Left ventricle myocardium inferior (tissue), 1 donor: ENCODE measurements around the gene GSDMA. TPM values are rescaled to one million over a fixed set of nuclear protein-coding genes. Genes with fewer than 3 reads are reported as not detected.
A peak's percentile ranks its signal among the peaks of the same experiment; 100 is the strongest.
"Not testable (repeated sequence)": the region's sequence is repeated elsewhere in the genome, so short reads cannot be mapped to it uniquely, and the experiment has no call there.

ENCODE experiments used
- DNase-seq: peaks from one replicate; pipeline ENCODE4 v3.0.0-alpha.2; 2020
- H3K27ac ChIP-seq: fragments of 200-600 bp; replicated peaks from 2 replicates; pipeline ENCODE4 v1.8.0; 2021
- H3K27me3 ChIP-seq: fragments of 200-600 bp; 2 replicates; pipeline ENCODE4 v1.8.0; 2021; ENCODE audit warnings: low read depth
- H3K36me3 ChIP-seq: fragments of 200-600 bp; 2 replicates; pipeline ENCODE4 v1.8.0; 2021
- H3K4me1 ChIP-seq: fragments of 200-600 bp; 2 replicates; pipeline ENCODE4 v1.8.0; 2021
- H3K4me3 ChIP-seq: fragments of 200-600 bp; 2 replicates; pipeline ENCODE4 v1.8.0; 2021; ENCODE audit warnings: mild to moderate bottlenecking, moderate library complexity
- H3K9me3 ChIP-seq: fragments of 200-600 bp; replicated peaks from 2 replicates; pipeline ENCODE4 v1.8.0; 2021
- intact Hi-C: fragments of 100-400 bp; cut with micrococcal nuclease; formaldehyde crosslinking; loops from one replicate; pipeline ENCODE4 v1.11.0; 2022
- total RNA-seq: library from RNA; stranded (reverse); fragmentation: NEBNext Ultra II Directional; extraction: Animal tissue kit (Norgen Biotek cat#: 25700); gene quantifications from one replicate; pipeline ENCODE4 v1.2.1, GENCODE V29; 2021
- TF ChIP-seq, protein P1 (sequence below): fragments of 200-600 bp; IDR thresholded peaks from 2 replicates; pipeline ENCODE4 v1.8.0; 2021; ENCODE audit warnings: antibody characterized with exemption, mild to moderate bottlenecking, borderline replicate concordance
- donor health status: DM: no; HTN: yes; CAD: no; lungs with severe emphysema.

GSDMA gene
- total RNA-seq, 1 donor from 2014 or later: 0.66 TPM

DNA sequence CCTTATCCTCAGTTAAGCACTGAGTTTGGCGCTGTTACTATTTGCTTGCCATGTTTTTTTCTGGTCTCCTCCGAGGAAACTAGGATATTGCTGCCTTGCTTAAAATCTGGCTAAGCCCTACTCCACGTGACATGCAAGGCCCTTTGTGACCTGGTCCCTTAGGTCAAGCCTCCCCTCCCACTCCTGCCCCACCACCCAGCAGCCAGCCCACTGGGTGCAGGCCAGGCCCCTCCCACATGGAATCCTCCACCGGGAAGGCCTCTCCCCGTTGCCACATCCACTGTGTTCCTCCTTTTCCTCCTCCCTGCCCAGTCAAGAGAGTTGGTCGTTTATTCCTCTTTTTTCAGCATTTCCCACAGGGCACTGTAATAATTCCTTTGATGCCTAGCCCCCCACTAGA lies 34.0 kb downstream of the GSDMA start:
- TF ChIP-seq, protein P1, sequence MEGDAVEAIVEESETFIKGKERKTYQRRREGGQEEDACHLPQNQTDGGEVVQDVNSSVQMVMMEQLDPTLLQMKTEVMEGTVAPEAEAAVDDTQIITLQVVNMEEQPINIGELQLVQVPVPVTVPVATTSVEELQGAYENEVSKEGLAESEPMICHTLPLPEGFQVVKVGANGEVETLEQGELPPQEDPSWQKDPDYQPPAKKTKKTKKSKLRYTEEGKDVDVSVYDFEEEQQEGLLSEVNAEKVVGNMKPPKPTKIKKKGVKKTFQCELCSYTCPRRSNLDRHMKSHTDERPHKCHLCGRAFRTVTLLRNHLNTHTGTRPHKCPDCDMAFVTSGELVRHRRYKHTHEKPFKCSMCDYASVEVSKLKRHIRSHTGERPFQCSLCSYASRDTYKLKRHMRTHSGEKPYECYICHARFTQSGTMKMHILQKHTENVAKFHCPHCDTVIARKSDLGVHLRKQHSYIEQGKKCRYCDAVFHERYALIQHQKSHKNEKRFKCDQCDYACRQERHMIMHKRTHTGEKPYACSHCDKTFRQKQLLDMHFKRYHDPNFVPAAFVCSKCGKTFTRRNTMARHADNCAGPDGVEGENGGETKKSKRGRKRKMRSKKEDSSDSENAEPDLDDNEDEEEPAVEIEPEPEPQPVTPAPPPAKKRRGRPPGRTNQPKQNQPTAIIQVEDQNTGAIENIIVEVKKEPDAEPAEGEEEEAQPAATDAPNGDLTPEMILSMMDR: no peak
- Histone ChIP-seq H3K36me3 (peaks cover 69% of the 10 kb centered on the region), H3K4me1 (peaks cover 12% of the 10 kb centered on the region), H3K4me3 (no peak overlapping the region), H3K27me3 (no peaks in the 10 kb centered on the region), H3K9me3 (no peaks in the 10 kb centered on the region), H3K27ac (peak overlapping the region; percentile 48)
- DNase-seq: peak; percentile 52
- intact Hi-C loops: no loop called here

DNA sequence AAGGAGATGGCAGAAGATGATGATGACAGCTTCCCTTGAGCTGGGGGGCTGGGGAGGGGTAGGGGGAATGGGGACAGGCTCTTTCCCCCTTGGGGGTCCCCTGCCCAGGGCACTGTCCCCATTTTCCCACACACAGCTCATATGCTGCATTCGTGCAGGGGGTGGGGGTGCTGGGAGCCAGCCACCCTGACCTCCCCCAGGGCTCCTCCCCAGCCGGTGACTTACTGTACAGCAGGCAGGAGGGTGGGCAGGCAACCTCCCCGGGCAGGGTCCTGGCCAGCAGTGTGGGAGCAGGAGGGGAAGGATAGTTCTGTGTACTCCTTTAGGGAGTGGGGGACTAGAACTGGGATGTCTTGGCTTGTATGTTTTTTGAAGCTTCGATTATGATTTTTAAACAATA lies 34.7 kb downstream of the GSDMA start:
- intact Hi-C loops: no loop called here
- no peaks in the 10 kb centered on the region for H3K27me3 ChIP-seq
- DNase-seq: no peak
- H3K4me3 ChIP-seq: no peak overlapping the region
- TF ChIP-seq, protein P1: no peak
- H3K27ac ChIP-seq: peak overlapping the region; percentile 3
- peaks cover 62% of the 10 kb centered on the region for H3K36me3 ChIP-seq
- H3K4me1 ChIP-seq: peaks cover 12% of the 10 kb centered on the region
- no peaks in the 10 kb centered on the region for H3K9me3 ChIP-seq

DNA sequence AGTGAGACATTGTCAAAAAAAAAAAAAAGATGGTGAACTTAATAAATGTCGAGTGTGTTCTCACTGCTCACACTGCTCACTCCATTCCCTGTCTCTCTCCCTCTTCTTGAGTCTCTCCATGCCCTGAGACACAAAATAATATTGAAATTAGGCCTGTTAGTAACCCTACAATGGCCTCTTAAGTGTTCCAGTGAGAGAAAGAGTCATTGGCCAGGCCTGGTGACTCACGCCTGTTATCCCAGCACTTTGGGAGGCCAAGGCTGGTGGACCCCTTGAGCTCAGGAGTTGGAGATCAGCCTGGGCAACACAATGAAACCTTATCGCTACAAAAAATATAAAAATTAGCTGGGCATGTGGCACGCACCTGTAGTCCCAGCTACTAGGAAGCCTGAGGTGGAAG lies 36.3 kb downstream of the GSDMA start:
- H3K9me3 ChIP-seq: no peaks in the 10 kb centered on the region
- TF ChIP-seq, protein P1: no peak
- intact Hi-C loops: no loop called here
- no peaks in the 10 kb centered on the region for H3K27me3 ChIP-seq
- no peak for DNase-seq
- no peak overlapping the region for H3K27ac ChIP-seq
- H3K4me3 ChIP-seq: no peak overlapping the region
- peaks cover 12% of the 10 kb centered on the region for H3K4me1 ChIP-seq
- peaks cover 46% of the 10 kb centered on the region for H3K36me3 ChIP-seq

DNA sequence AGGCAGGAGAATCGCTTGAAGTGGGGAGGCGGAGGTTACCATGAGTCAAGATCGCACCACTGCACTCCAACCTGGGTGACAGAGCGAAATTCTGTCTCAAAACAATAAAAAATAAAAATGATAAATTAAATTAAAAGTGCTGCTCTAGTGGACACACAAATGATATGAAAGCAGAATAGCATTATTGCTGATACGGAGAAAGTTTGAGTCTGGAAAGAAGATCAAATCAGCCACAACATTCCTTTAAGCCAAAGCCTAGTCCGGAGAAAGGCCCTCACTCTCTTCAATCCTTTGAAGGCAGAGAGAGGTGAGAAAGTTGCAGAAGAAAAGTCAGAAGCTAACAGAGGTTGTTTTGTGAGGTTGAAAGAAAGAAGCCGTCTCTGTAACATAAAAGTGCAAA lies 37.4 kb downstream of the GSDMA start:
- TF ChIP-seq, protein P1: no peak
- H3K27ac ChIP-seq: no peak overlapping the region
- H3K4me3 ChIP-seq: no peak overlapping the region
- peaks cover 12% of the 10 kb centered on the region for H3K4me1 ChIP-seq
- no peaks in the 10 kb centered on the region for H3K9me3 ChIP-seq
- intact Hi-C loops: no loop called here
- DNase-seq: no peak
- H3K27me3 ChIP-seq: no peaks in the 10 kb centered on the region
- H3K36me3 ChIP-seq: peaks cover 35% of the 10 kb centered on the region

DNA sequence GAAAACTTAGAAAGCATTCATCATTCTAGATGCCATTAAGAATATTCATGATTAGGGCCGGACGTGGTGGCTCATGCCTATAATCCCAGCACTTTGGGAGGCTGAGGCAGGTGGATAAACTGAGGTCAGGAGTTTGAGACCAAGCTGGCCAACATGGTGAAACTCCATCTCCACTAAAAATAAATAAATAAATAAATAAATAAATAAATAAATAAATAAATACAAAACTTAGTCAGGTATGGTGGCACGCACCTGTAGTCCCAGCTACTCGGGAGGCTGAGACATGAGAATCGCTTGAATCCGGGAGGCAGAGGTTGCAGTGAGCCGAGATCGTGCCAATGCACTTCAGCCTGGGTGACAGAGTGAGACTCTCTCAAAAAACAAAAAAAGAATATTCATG lies 38.5 kb downstream of the GSDMA start:
- not testable (repeated sequence) for H3K27ac ChIP-seq, DNase-seq

DNA sequence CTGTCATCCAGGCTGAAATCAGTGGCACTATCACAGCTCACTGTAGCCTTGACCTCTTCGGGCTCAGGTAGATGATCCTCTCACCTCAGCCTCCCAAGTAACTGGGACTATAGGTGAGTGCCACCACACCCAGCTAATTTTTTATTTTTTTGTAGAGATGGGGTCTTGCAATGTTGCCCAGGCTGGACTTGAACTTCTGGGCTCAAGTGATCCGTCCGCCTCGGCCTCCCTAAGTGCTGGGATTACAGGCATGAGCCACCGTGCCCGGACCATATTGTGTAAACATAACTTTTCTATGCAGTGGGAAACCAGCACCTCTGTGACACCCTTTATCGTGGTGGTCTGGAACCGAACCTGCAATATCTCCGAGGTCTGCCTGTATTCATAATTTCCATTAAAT lies 41.3 kb downstream of the GSDMA start:
- Histone ChIP-seq H3K27me3 (no peaks in the 10 kb centered on the region), H3K27ac (no peak overlapping the region), H3K9me3 (no peaks in the 10 kb centered on the region), H3K4me1 (no peaks in the 10 kb centered on the region), H3K36me3 (no peaks in the 10 kb centered on the region), H3K4me3 (no peak overlapping the region)
- intact Hi-C loops: no loop called here
- no peak for DNase-seq
- TF ChIP-seq, protein P1: no peak

More for the DNA sequence above, 38.5 kb downstream of the GSDMA start:
- H3K27me3 ChIP-seq, H3K4me3 ChIP-seq, intact Hi-C loops, H3K9me3 ChIP-seq, H3K4me1 ChIP-seq: not testable (repeated sequence)
- H3K36me3 ChIP-seq: peaks cover 24% of the 10 kb centered on the region
